Coronary artery (tissue), 2 donors: ENCODE data around the gene BMP8A.
A peak's percentile ranks its signal among the peaks of the same experiment; 100 is the strongest.

ENCODE experiments used
- DNase-seq: peaks from one replicate; pipeline ENCODE4 v3.0.0-alpha.2; 2017; ENCODE audit warnings: low spot score
- H3K27ac ChIP-seq, 2 donors: fragments of 200-600 bp; sonication (generic); one replicate each; pipeline ENCODE4 v1.5.1; 2016 to 2019
- H3K4me3 ChIP-seq: fragments of 200-600 bp; sonication (generic); 2 replicates; pipeline ENCODE4 v1.5.1; 2016; ENCODE audit warnings: mild to moderate bottlenecking, moderate library complexity
- CTCF ChIP-seq: fragments of 200-600 bp; sonication (generic); IDR thresholded peaks from one replicate; pipeline ENCODE4 v1.5.1; 2019; ENCODE audit warnings: antibody characterized with exemption

BMP8A gene

DNA sequence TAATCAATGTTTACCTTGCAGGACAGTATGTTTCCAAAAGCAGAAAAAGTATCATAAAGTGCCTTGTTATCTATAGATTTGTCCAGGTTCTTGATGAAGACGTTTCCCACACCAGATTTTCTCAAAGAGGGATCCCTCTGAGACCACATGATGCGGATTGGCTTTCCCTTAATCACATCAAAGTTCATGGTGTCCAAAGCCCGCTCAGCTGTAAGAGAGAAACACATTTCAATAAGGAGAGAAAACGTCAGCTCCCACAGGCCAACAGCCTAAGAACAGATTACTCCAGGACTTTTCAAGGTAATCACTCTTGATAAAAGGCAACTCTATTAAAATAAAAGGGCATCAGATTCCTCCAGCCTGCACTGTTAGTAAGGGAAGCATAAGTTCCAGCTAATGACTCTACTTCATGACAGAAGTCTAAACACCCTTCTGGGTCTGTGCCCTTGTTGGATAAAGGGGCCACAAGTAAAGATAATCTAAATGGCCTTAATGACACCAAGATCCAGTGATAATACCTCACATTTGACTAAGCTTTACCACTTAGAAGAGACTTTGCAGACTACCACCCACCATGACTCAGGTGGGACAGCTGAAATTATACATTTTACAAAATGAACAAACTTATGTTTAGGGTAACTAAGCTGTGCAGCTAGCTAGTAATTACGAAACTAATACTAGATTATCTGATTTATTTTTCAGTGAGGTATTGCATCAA lies 81.1 kb downstream of the BMP8A start:
- TF ChIP-seq CTCF, result no peak
- DNase-seq, result no peak
- Histone ChIP-seq H3K4me3 (no peak overlapping the region), H3K27ac (no peak overlapping the region)

GRCh38 chr1:39573097-39573465 lies 81.6 kb downstream of the BMP8A start:
- Histone ChIP-seq H3K4me3 (peak overlapping the region; percentile 93), H3K27ac (no peak overlapping the region)
- TF ChIP-seq CTCF, result no peak
- DNase-seq, result no peak

GRCh38 chr1:39573736-39574624 lies 82.5 kb downstream of the BMP8A start:
- TF ChIP-seq CTCF, result no peak
- peak overlapping the region; percentile 93 for H3K4me3 ChIP-seq
- peak overlapping the region; percentile 10 to 74 for H3K27ac ChIP-seq
- DNase-seq, result no peak

DNA sequence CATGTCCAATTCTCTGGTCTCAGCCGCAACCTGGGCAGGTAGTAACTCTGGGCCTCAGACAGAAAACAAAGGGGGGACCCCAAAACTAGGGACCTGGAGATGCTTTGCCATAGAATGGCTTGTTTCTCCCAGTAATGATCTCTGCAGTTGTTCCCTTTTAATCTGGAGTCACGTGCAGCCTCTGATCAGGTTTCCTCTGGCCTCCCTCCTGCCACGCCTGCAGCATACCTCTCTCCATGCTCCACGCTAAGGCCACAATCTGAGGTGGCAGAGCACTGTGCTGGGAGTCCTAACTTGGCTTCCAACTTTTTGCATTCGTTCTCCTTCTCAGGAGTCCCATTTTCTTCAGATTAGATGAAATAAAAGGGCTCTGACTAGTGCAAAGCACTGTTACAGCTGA lies 83.2 kb downstream of the BMP8A start:
- H3K4me3 ChIP-seq, result peak overlapping the region; percentile 93
- peak overlapping the region in 1 of 2 donors; percentile 74 for H3K27ac ChIP-seq
- no peak for DNase-seq
- no peak for TF ChIP-seq CTCF
